ENCODE results near the gene SFXN4. TPM values are rescaled to one million over a fixed set of nuclear protein-coding genes. Genes with fewer than 3 reads are reported as not detected.

The SFXN4 gene
- total RNA-seq, 1 experiment from 2014 or later, result 67.0 TPM

- TF ChIP-seq CTCF (IDR thresholded peaks at IDR 0.05) (no peak), REST (IDR thresholded peaks at IDR 0.05; ENCODE audit: insufficient read depth in 1 of 2, low read depth in 2 of 2, low read length in 1 of 2) (no peak), POLR2AphosphoS5 (IDR thresholded peaks at IDR 0.05; ENCODE audit: low read depth, low read length) (no peak), SIN3A (IDR thresholded peaks at IDR 0.05; ENCODE audit: borderline replicate concordance, insufficient read depth, low read depth, low read length) (no peak), TCF7L2 (IDR thresholded peaks at IDR 0.05; ENCODE audit: low read depth, low read length) (no peak)
- ATAC-seq (no peak), DNase-seq (ENCODE audit: low read depth, low spot score) (no peak)
- intact Hi-C loops (cut with micrococcal nuclease; ENCODE audit: unreplicated experiment) (no loop called here), in situ Hi-C loops (cut with HindIII; ENCODE audit: low pct_unique_long_range_greater_than_20kb, low sequenced_read_pairs) (no loop called here)
- ChIA-PET POLR2A (no interaction called here), CTCF (no interaction called here)
- Histone ChIP-seq H3K36me3 (ENCODE audit: control insufficient read depth, insufficient read depth, low read length) (0 out of 2 replicates have a peak, but pooled peaks cover 3% of the 10 kb centered on the region), H3K27ac (ENCODE audit: low read length) (no peak overlapping the region), H3K27me3 (ENCODE audit: control insufficient read depth, insufficient read depth, low read length) (no peaks in the 10 kb centered on the region), H3K9me3 (ENCODE audit: control insufficient read depth, insufficient read depth, low read depth, low read length) (no peaks in the 10 kb centered on the region), H3K4me1 (ENCODE audit: control insufficient read depth, insufficient read depth, low read length) (no peaks in the 10 kb centered on the region), H3K4me3 (ENCODE audit: low read depth in 2 of 2, low read length in 2 of 2) (no peak overlapping the region)
- no TSS peak for BruUV-seq (replicated peaks)
Observed at GRCh38 chr10:119149157-119149556, 16.4 kb downstream of the SFXN4 start.

GRCh38 chr10:119143657-119144056 lies 21.9 kb downstream of the SFXN4 start:
- TF ChIP-seq CTCF (IDR thresholded peaks at IDR 0.05) (no peak), TCF7L2 (IDR thresholded peaks at IDR 0.05; ENCODE audit: low read depth, low read length) (no peak), REST (IDR thresholded peaks at IDR 0.05; ENCODE audit: insufficient read depth in 1 of 2, low read depth in 2 of 2, low read length in 1 of 2) (no peak), POLR2AphosphoS5 (IDR thresholded peaks at IDR 0.05; ENCODE audit: low read depth, low read length) (no peak), SIN3A (IDR thresholded peaks at IDR 0.05; ENCODE audit: borderline replicate concordance, insufficient read depth, low read depth, low read length) (no peak)
- Histone ChIP-seq H3K36me3 (ENCODE audit: control insufficient read depth, insufficient read depth, low read length) (no peaks in the 10 kb centered on the region), H3K27me3 (ENCODE audit: control insufficient read depth, insufficient read depth, low read length) (no peaks in the 10 kb centered on the region), H3K27ac (ENCODE audit: low read length) (no peak overlapping the region), H3K4me3 (ENCODE audit: low read depth in 2 of 2, low read length in 2 of 2) (no peak overlapping the region), H3K9me3 (ENCODE audit: control insufficient read depth, insufficient read depth, low read depth, low read length) (no peaks in the 10 kb centered on the region), H3K4me1 (ENCODE audit: control insufficient read depth, insufficient read depth, low read length) (no peaks in the 10 kb centered on the region)
- CTCF ChIA-PET, result no interaction called here
- in situ Hi-C loops (cut with HindIII; ENCODE audit: low pct_unique_long_range_greater_than_20kb, low sequenced_read_pairs), result no loop called here
- intact Hi-C loops (cut with micrococcal nuclease; ENCODE audit: unreplicated experiment), result no loop called here
- no peak for DNase-seq (ENCODE audit: low read depth, low spot score)
- POLR2A ChIA-PET, result interaction anchor here (0.6 kb wide), 2 partner anchors 22 to 326 kb away, joined by 3 to 5 read pairs; partner anchors contain the start of gene SFXN4
- no TSS peak for BruUV-seq (replicated peaks)
- no peak for ATAC-seq

All from Panc1 (cell line).